Hematopoietic multipotent progenitor cell treated with erythropoietin and hydrocortisone succinate and interleukin-3 and kit ligand, for 6 days (in vitro differentiated cells): ENCODE results near the gene FAM181B.

ENCODE experiments used
- DNase-seq: peaks from one replicate; pipeline ENCODE4 v3.0.0-alpha.2; 2015

FAM181B gene

DNA sequence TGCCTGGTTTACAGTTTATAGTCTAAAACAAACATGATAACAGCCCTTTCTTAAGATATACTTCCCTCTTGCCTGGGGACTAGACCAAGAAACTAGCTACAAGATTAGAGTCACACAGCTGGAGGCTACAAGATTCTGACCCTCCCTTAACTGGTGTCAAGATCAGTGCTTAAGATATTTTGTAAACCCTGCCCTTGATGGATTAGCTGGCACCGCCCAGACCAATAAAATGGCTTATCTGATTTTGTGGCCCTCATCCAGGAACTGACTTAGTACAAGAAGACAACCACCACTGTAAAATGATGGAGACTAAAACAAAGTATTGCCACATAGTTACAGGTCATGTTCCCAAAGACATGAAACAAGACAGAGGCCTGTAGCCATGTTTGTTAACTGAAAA lies 53.4 kb downstream of the FAM181B start:
- DNase-seq, result peak; percentile 69
